GM21381 (cell line): ENCODE data around the gene PDGFD.

Source experiments
- ATAC-seq: cut with Tn5 transposase; IDR thresholded peaks from one replicate; pipeline ENCODE4 v1.9.1; 2021; ENCODE audit warnings: mild to moderate bottlenecking, moderate library complexity; ENCODE audit not compliant: unreplicated experiment

PDGFD gene

GRCh38 chr11:104164028-104164520 lies at the start of gene PDGFD:
PDGFD (minus strand) TSS chr11:104164147.
- ATAC-seq, result peak; percentile 95

GRCh38 chr11:104206936-104207335 lies 43.0 kb upstream of the PDGFD start:
- ATAC-seq, result no peak

- ATAC-seq, result no peak
These were observed 41.9 kb upstream of the PDGFD start for GRCh38 chr11:104205838-104206237.

- ATAC-seq, result no peak
These were observed 36.7 kb upstream of the PDGFD start for GRCh38 chr11:104200688-104201087.

GRCh38 chr11:104199053-104199452 lies 35.1 kb upstream of the PDGFD start:
- no peak for ATAC-seq

- no peak for ATAC-seq
These were observed 34.6 kb upstream of the PDGFD start for GRCh38 chr11:104198576-104198975.

- ATAC-seq, result no peak
These were observed 27.2 kb upstream of the PDGFD start for GRCh38 chr11:104191124-104191523.

GRCh38 chr11:104183593-104183992 lies 19.6 kb upstream of the PDGFD start:
- no peak for ATAC-seq

GRCh38 chr11:104175769-104176168 lies 11.8 kb upstream of the PDGFD start:
- ATAC-seq, result no peak

- no peak for ATAC-seq
These were observed 5.1 kb upstream of the PDGFD start for GRCh38 chr11:104169091-104169490.

GRCh38 chr11:104165014-104165413 lies 1.1 kb upstream of the PDGFD start:
- no peak for ATAC-seq

GRCh38 chr11:104163100-104164027 lies 583 bp downstream of the PDGFD start:
- peak; percentile 10 for ATAC-seq

- no peak for ATAC-seq
These were observed 2.0 kb downstream of the PDGFD start for GRCh38 chr11:104161751-104162450.

GRCh38 chr11:104159356-104159755 lies 4.6 kb downstream of the PDGFD start:
- no peak for ATAC-seq

GRCh38 chr11:104155375-104155774 lies 8.6 kb downstream of the PDGFD start:
- no peak for ATAC-seq

GRCh38 chr11:104154296-104154695 lies 9.7 kb downstream of the PDGFD start:
- ATAC-seq, result no peak

- peak; percentile 41 for ATAC-seq
These were observed 10.9 kb downstream of the PDGFD start for GRCh38 chr11:104152941-104153505.

- no peak for ATAC-seq
These were observed 12.3 kb downstream of the PDGFD start for GRCh38 chr11:104151404-104152204.

- ATAC-seq, result no peak
These were observed 15.2 kb downstream of the PDGFD start for GRCh38 chr11:104148706-104149105.

GRCh38 chr11:104148074-104148473 lies 15.9 kb downstream of the PDGFD start:
- no peak for ATAC-seq

GRCh38 chr11:104146943-104147342 lies 17.0 kb downstream of the PDGFD start:
- no peak for ATAC-seq
